Caco-2 (cell line): ENCODE measurements around the gene EMX1. TPM values are rescaled to one million over a fixed set of nuclear protein-coding genes. Genes with fewer than 3 reads are reported as not detected.
A peak's percentile ranks its signal among the peaks of the same experiment; 100 is the strongest.

Experiments used
- BruUV-seq: library from RNA; stranded (reverse); fragments of 400-500 nt; replicated peaks from 2 replicates; lab custom pipeline; 2021; lab: Mats Ljungman, UMichigan
- CTCF ChIA-PET: fragments of 300-600 bp; sonication (Branson Sonifier 250); formaldehyde crosslinking; loops from one replicate; lab custom pipeline; 2022; ENCODE audit warnings: antibody characterized with exemption; lab: Charles Lee
- POLR2A ChIA-PET: fragments of 300-600 bp; sonication (Branson Sonifier 250); formaldehyde crosslinking; loops from one replicate; lab custom pipeline; 2022; ENCODE audit warnings: antibody characterized with exemption; lab: Charles Lee
- DNase-seq, 2 experiments: peaks; one replicate each; pipeline versions ENCODE4 v3.0.0 to v3.0.0-alpha.2; 2020 to 2022
- H3K27me3 ChIP-seq: replicated peaks from 2 replicates; pipeline ENCODE4 v1.6.0; 2011; ENCODE audit warnings: low read length; ENCODE audit not compliant: control insufficient read depth, insufficient read depth
- H3K36me3 ChIP-seq: 2 replicates; pipeline ENCODE4 v1.5.1; 2011; ENCODE audit warnings: low read length; ENCODE audit not compliant: control insufficient read depth, insufficient read depth
- H3K4me1 ChIP-seq: fragments of 250-450 bp; sonication (Bioruptor Pico); 2 replicates; pipeline ENCODE4 v1.5.1; 2020; ENCODE audit warnings: mild to moderate bottlenecking
- H3K4me3 ChIP-seq: 2 replicates; pipeline ENCODE4 v1.5.1; 2011; ENCODE audit warnings: low read depth, mild to moderate bottlenecking, control low read depth, low read length
- H3K9me3 ChIP-seq: fragments of 250-450 bp; sonication (Bioruptor Pico); 2 replicates; pipeline ENCODE4 v1.5.1; 2020; ENCODE audit warnings: mild to moderate bottlenecking, moderate library complexity
- H3K27ac Mint-ChIP-seq: one replicate; pipeline ENCODE4 v1.8.0; 2022; ENCODE audit warnings: mixed read lengths; ENCODE audit not compliant: unreplicated experiment
- H3K27me3 Mint-ChIP-seq: one replicate; pipeline ENCODE4 v1.8.0; 2022; ENCODE audit warnings: mixed read lengths; ENCODE audit not compliant: insufficient read depth, unreplicated experiment
- H3K36me3 Mint-ChIP-seq: one replicate; pipeline ENCODE4 v1.8.0; 2022; ENCODE audit warnings: mild to moderate bottlenecking, mixed read lengths; ENCODE audit not compliant: insufficient read depth, unreplicated experiment
- H3K4me1 Mint-ChIP-seq: one replicate; pipeline ENCODE4 v1.8.0; 2022; ENCODE audit warnings: low read depth, mixed read lengths; ENCODE audit not compliant: unreplicated experiment
- H3K4me3 Mint-ChIP-seq: one replicate; pipeline ENCODE4 v1.8.0; 2022; ENCODE audit warnings: mild to moderate bottlenecking, moderate library complexity, mixed read lengths; ENCODE audit not compliant: unreplicated experiment
- H3K9me3 Mint-ChIP-seq: one replicate; pipeline ENCODE4 v1.8.0; 2022; ENCODE audit warnings: mixed read lengths; ENCODE audit not compliant: unreplicated experiment
- CTCF ChIP-seq, 2 experiments: fragments of 200-600 bp in 1 of 2; IDR thresholded peaks; 1 replicate in 1 of 2; 2 replicates in 1 of 2; pipeline versions ENCODE4 v1.5.1 to v1.8.0; 2011 to 2022; ENCODE audit warnings: antibody characterized with exemption in 1 of 2, control low read depth in 1 of 2, inconsistent platforms in 1 of 2, low read depth in 1 of 2, low read length in 1 of 2, mild to moderate bottlenecking in 1 of 2, moderate library complexity in 1 of 2; ENCODE audit not compliant: insufficient read depth in 1 of 2, severe bottlenecking in 1 of 2, unreplicated experiment in 1 of 2
- intact Hi-C: fragments of 100-400 bp; cut with micrococcal nuclease; formaldehyde crosslinking; loops from one replicate; pipeline ENCODE4 v1.10.0; 2022; ENCODE audit not compliant: unreplicated experiment
- total RNA-seq: library from RNA; stranded (reverse); gene quantifications from 2 replicates; pipeline ENCODE4 v1.2.3, GENCODE V29; 2022

Gene EMX1
- total RNA-seq, 1 experiment from 2014 or later = 3.6 TPM

GRCh38 chr2:72914589-72915319 lies 2.6 kb upstream of the EMX1 start:
- Histone ChIP-seq H3K4me1 (peaks cover 14% of the 10 kb centered on the region; the same call in 1 of the 2 replicates), H3K9me3 (no peaks in the 10 kb centered on the region), H3K36me3 (no peaks in the 10 kb centered on the region), H3K27me3 (peaks cover 4% of the 10 kb centered on the region), H3K4me3 (no peak overlapping the region)
- POLR2A ChIA-PET = no interaction called here
- CTCF ChIA-PET = no interaction called here
- no peaks in the 10 kb centered on the region for H3K4me1 Mint-ChIP-seq
- TF ChIP-seq CTCF (IDR thresholded peaks at IDR 0.05; ENCODE audit: insufficient read depth in 1 of 2, low read depth in 1 of 2, low read length in 1 of 2, severe bottlenecking in 1 of 2, unreplicated experiment in 1 of 2) = no peak
- peak overlapping the region; percentile 83 for H3K4me3 Mint-ChIP-seq
- H3K36me3 Mint-ChIP-seq = no peaks in the 10 kb centered on the region
- intact Hi-C loops = loop anchor here (5.0 kb wide), 1 partner anchor 198 kb away; the partner anchor contains the start of gene RAB11FIP5
- BruUV-seq = no TSS peak
- DNase-seq = no peak
- peaks cover 34% of the 10 kb centered on the region for H3K27me3 Mint-ChIP-seq
- H3K9me3 Mint-ChIP-seq = no peaks in the 10 kb centered on the region
- H3K27ac Mint-ChIP-seq = no peak overlapping the region

- peak overlapping the region; percentile 61 for H3K4me3 ChIP-seq
- BruUV-seq = TSS peak; percentile 32
- ChIA-PET CTCF (no interaction called here), POLR2A (no interaction called here)
- Mint-ChIP-seq H3K4me1 (no peaks in the 10 kb centered on the region), H3K4me3 (peak overlapping the region; percentile 83), H3K9me3 (no peaks in the 10 kb centered on the region), H3K27me3 (peaks cover 34% of the 10 kb centered on the region), H3K27ac (no peak overlapping the region), H3K36me3 (no peaks in the 10 kb centered on the region)
- TF ChIP-seq CTCF (IDR thresholded peaks at IDR 0.05; ENCODE audit: insufficient read depth in 1 of 2, low read depth in 1 of 2, low read length in 1 of 2, severe bottlenecking in 1 of 2, unreplicated experiment in 1 of 2) = no peak
- no peaks in the 10 kb centered on the region for H3K9me3 ChIP-seq
- peaks cover 4% of the 10 kb centered on the region for H3K27me3 ChIP-seq
- H3K36me3 ChIP-seq = no peaks in the 10 kb centered on the region
- DNase-seq = no peak
- peaks cover 18% of the 10 kb centered on the region; the same call in 1 of the 2 replicates for H3K4me1 ChIP-seq
- intact Hi-C loops = loop anchor here (5.0 kb wide), 1 partner anchor 197 kb away; the partner anchor contains the start of gene RAB11FIP5
These were observed 1.9 kb upstream of the EMX1 start for GRCh38 chr2:72915320-72915906.

- ChIA-PET CTCF (interaction anchor here (0.7 to 3.1 kb wide), 4 partner anchors 18 to 134 kb away, joined by 3 to 18 read pairs (median 8); partner anchors contain the start of gene SPR), POLR2A (no interaction called here)
- Mint-ChIP-seq H3K36me3 (no peaks in the 10 kb centered on the region), H3K4me1 (no peaks in the 10 kb centered on the region), H3K4me3 (peak overlapping the region; percentile 83), H3K9me3 (no peaks in the 10 kb centered on the region), H3K27me3 (peaks cover 34% of the 10 kb centered on the region), H3K27ac (no peak overlapping the region)
- Histone ChIP-seq H3K27me3 (peaks cover 4% of the 10 kb centered on the region), H3K4me1 (peaks cover 19% of the 10 kb centered on the region; the same call in 1 of the 2 replicates), H3K9me3 (no peaks in the 10 kb centered on the region), H3K4me3 (peak overlapping the region; percentile 61), H3K36me3 (no peaks in the 10 kb centered on the region)
- intact Hi-C loops = loop anchor here (1.0 to 5.0 kb wide), 2 partner anchors 29 to 196 kb away; partner anchors contain the start of genes RAB11FIP5 and SPR
- no peak for TF ChIP-seq CTCF (IDR thresholded peaks at IDR 0.05; ENCODE audit: insufficient read depth in 1 of 2, low read depth in 1 of 2, low read length in 1 of 2, severe bottlenecking in 1 of 2, unreplicated experiment in 1 of 2)
- no TSS peak for BruUV-seq
- DNase-seq = peak; percentile 84 to 87
These were observed 1.2 kb upstream of the EMX1 start for GRCh38 chr2:72915907-72916742.
